GM18499 (cell line): ENCODE data around the gene HBP1.
"Not testable (repeated sequence)": the region's sequence is repeated elsewhere in the genome, so short reads cannot be mapped to it uniquely, and the experiment has no call there.

Experiments used
- ATAC-seq: cut with Tn5 transposase; IDR thresholded peaks from one replicate; pipeline ENCODE4 v1.9.1; 2021; ENCODE audit warnings: moderate number of reproducible peaks; ENCODE audit not compliant: insufficient read depth, unreplicated experiment

HBP1 gene

GRCh38 chr7:107154826-107155225, 14.0 kb upstream of the HBP1 start:
- ATAC-seq, result no peak

GRCh38 chr7:107155726-107156125, 13.1 kb upstream of the HBP1 start:
- ATAC-seq, result not testable (repeated sequence)

GRCh38 chr7:107157091-107157490, 11.7 kb upstream of the HBP1 start:
- no peak for ATAC-seq

- no peak for ATAC-seq
Observed at GRCh38 chr7:107158028-107158427, 10.8 kb upstream of the HBP1 start.

GRCh38 chr7:107160389-107160788, 8.4 kb upstream of the HBP1 start:
- ATAC-seq, result no peak

GRCh38 chr7:107161415-107161814, 7.4 kb upstream of the HBP1 start:
- ATAC-seq, result no peak

- ATAC-seq, result no peak
Observed at GRCh38 chr7:107162475-107162874, 6.3 kb upstream of the HBP1 start.

GRCh38 chr7:107164092-107164491, 4.7 kb upstream of the HBP1 start:
- no peak for ATAC-seq

- ATAC-seq, result no peak
Observed at GRCh38 chr7:107165341-107165740, 3.5 kb upstream of the HBP1 start.

- ATAC-seq, result no peak
Observed at GRCh38 chr7:107166736-107167426, 1.9 kb upstream of the HBP1 start.

- no peak for ATAC-seq
Observed at GRCh38 chr7:107167483-107168232, 1.1 kb upstream of the HBP1 start.

- ATAC-seq, result no peak
Observed at GRCh38 chr7:107169120-107170050, 582 bp downstream of the HBP1 start.

GRCh38 chr7:107170051-107170915, 1.5 kb downstream of the HBP1 start:
- no peak for ATAC-seq

- no peak for ATAC-seq
Observed at GRCh38 chr7:107171496-107171895, 2.7 kb downstream of the HBP1 start.

- ATAC-seq, result no peak
Observed at GRCh38 chr7:107172276-107173032, 3.7 kb downstream of the HBP1 start.

GRCh38 chr7:107173191-107173590, 4.4 kb downstream of the HBP1 start:
- no peak for ATAC-seq

- ATAC-seq, result peak; percentile 58
Observed at GRCh38 chr7:107173691-107174406, 5.0 kb downstream of the HBP1 start.

GRCh38 chr7:107179326-107180164, 10.7 kb downstream of the HBP1 start:
- no peak for ATAC-seq
